ENCODE data around the gene TM4SF4.

GRCh38 chr3:149551500-149551899, 77.0 kb downstream of the TM4SF4 start:
- TF ChIP-seq CTCF (IDR thresholded peaks at IDR 0.05; ENCODE audit: low read length) (no peak), EZH2phosphoT487 (IDR thresholded peaks at IDR 0.05; ENCODE audit: low read length) (no peak)
